ENCODE data around the gene FSTL4. TPM values are rescaled to one million over a fixed set of nuclear protein-coding genes. Genes with fewer than 3 reads are reported as not detected.

FSTL4 gene
- total and polyA plus RNA-seq, 4 donors = 0.02 to 0.18 TPM; not detected in 2

GRCh38 chr5:133304707-133305216 is 307.6 kb downstream of the FSTL4 start:
- Histone ChIP-seq H3K27ac (ENCODE audit: low read depth in 1 of 2, low read length in 2 of 2) (no peak overlapping the region), H3K9ac (ENCODE audit: low read depth in 1 of 2, low read length in 2 of 2) (no peak overlapping the region), H3K4me1 (ENCODE audit: control insufficient read depth in 4 of 4, insufficient read depth in 4 of 4, low read length in 3 of 4) (no peaks in the 10 kb centered on the region), H3K27me3 (ENCODE audit: control insufficient read depth in 4 of 4, insufficient read depth in 4 of 4, low read length in 3 of 4) (no peaks in the 10 kb centered on the region), H3K36me3 (ENCODE audit: control insufficient read depth in 4 of 4, insufficient read depth in 3 of 4, low read depth in 1 of 4, low read length in 3 of 4) (no peaks in the 10 kb centered on the region), H3K9me3 (ENCODE audit: control insufficient read depth in 4 of 4, low read length in 3 of 4) (no peaks in the 10 kb centered on the region), H3K4me3 (ENCODE audit: low read depth in 1 of 3, low read length in 3 of 3) (no peak overlapping the region)
- TF ChIP-seq HNF4G (IDR thresholded peaks at IDR 0.05) (no peak), TAF1 (conservative IDR thresholded peaks at IDR 0.05) (no peak), CTCF (IDR thresholded peaks at IDR 0.05; ENCODE audit: low read depth, low read length, missing input control) (no peak), FOXA1 (IDR thresholded peaks at IDR 0.05) (no peak), MAX (IDR thresholded peaks at IDR 0.05) (no peak), GABPA (IDR thresholded peaks at IDR 0.05 in 1 of 2, conservative IDR thresholded peaks at IDR 0.05 in 1 of 2) (no peak), HNF4A (conservative IDR thresholded peaks at IDR 0.05) (no peak), RXRA (IDR thresholded peaks at IDR 0.05) (no peak), EGR1 (IDR thresholded peaks at IDR 0.05; ENCODE audit: low read depth in 2 of 2) (no peak), ATF3 (IDR thresholded peaks at IDR 0.05) (no peak), NR2F2 (IDR thresholded peaks at IDR 0.05) (no peak), SP1 (IDR thresholded peaks at IDR 0.05) (no peak), RAD21 (IDR thresholded peaks at IDR 0.05) (no peak), FOXA2 (IDR thresholded peaks at IDR 0.05) (no peak), ZBTB33 (IDR thresholded peaks at IDR 0.05) (no peak), YY1 (IDR thresholded peaks at IDR 0.05) (no peak), JUND (IDR thresholded peaks at IDR 0.05) (no peak), REST (IDR thresholded peaks at IDR 0.05) (no peak)
- 89% methylated on average over 2 of the region's 2 CpGs for WGBS
- no peak for DNase-seq (ENCODE audit: low spot score)

Measured in liver (tissue), 9 donors.